Measurements from ENCODE around the gene VSNL1. TPM values are rescaled to one million over a fixed set of nuclear protein-coding genes. Genes with fewer than 3 reads are reported as not detected.

Gene VSNL1
- total RNA-seq, 1 experiment from 2014 or later = not detected

DNA sequence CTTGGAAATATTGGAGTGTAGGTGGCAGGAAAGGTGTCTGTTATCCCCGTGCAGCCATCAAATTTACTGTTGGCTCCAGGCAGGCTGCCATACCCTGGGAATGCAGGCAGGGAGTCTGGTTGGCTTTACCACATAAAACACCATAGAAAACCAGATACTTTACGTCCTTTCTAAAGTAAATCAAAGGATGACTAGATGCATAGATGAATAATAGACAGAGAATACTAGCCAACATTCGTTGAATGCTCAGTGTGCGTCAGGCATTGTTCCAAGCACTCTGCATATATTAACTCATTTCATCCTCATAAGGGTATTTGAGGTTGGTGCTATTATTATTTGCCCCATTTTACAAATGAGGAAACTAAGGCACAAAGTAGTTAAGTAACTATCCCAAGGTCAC is 65.2 kb downstream of the VSNL1 start:
- CTCF ChIA-PET = no interaction called here
- H3K27me3 ChIP-seq (ENCODE audit: insufficient read depth, low read depth) = no peaks in the 10 kb centered on the region
- no peaks in the 10 kb centered on the region for H3K36me3 ChIP-seq (ENCODE audit: low read depth)
- H3K27ac ChIP-seq = no peak overlapping the region
- no peaks in the 10 kb centered on the region for H4K20me1 ChIP-seq (ENCODE audit: insufficient read depth)
- H2AFZ ChIP-seq = no peak overlapping the region
- H3K9me3 ChIP-seq (ENCODE audit: insufficient read depth, low read depth) = 0 out of 2 replicates have a peak, but pooled peaks cover 3% of the 10 kb centered on the region
- no TSS peak for BruUV-seq (replicated peaks)
- POLR2A ChIA-PET (ENCODE audit: unreplicated experiment) = no interaction called here
- no peaks in the 10 kb centered on the region for H3K79me2 ChIP-seq (ENCODE audit: low read depth)
- no peaks in the 10 kb centered on the region for H3K9me2 ChIP-seq (ENCODE audit: insufficient read depth)
- H3K4me1 ChIP-seq (replicated peaks; ENCODE audit: insufficient read depth) = no peaks in the 10 kb centered on the region
- TF ChIP-seq, protein P1, sequence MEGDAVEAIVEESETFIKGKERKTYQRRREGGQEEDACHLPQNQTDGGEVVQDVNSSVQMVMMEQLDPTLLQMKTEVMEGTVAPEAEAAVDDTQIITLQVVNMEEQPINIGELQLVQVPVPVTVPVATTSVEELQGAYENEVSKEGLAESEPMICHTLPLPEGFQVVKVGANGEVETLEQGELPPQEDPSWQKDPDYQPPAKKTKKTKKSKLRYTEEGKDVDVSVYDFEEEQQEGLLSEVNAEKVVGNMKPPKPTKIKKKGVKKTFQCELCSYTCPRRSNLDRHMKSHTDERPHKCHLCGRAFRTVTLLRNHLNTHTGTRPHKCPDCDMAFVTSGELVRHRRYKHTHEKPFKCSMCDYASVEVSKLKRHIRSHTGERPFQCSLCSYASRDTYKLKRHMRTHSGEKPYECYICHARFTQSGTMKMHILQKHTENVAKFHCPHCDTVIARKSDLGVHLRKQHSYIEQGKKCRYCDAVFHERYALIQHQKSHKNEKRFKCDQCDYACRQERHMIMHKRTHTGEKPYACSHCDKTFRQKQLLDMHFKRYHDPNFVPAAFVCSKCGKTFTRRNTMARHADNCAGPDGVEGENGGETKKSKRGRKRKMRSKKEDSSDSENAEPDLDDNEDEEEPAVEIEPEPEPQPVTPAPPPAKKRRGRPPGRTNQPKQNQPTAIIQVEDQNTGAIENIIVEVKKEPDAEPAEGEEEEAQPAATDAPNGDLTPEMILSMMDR (conservative IDR thresholded peaks at IDR 0.05) = no peak
- TF ChIP-seq EZH2 (IDR thresholded peaks at IDR 0.05; ENCODE audit: low read depth) = no peak
- H3K4me3 ChIP-seq = no peak overlapping the region
- no peaks in the 10 kb centered on the region for H3F3A ChIP-seq (ENCODE audit: insufficient read depth, low read depth)
- intact Hi-C loops (cut with micrococcal nuclease; ENCODE audit: unreplicated experiment) = no loop called here
- no peak overlapping the region for H3K4me2 ChIP-seq
- no peak for DNase-seq

DNA sequence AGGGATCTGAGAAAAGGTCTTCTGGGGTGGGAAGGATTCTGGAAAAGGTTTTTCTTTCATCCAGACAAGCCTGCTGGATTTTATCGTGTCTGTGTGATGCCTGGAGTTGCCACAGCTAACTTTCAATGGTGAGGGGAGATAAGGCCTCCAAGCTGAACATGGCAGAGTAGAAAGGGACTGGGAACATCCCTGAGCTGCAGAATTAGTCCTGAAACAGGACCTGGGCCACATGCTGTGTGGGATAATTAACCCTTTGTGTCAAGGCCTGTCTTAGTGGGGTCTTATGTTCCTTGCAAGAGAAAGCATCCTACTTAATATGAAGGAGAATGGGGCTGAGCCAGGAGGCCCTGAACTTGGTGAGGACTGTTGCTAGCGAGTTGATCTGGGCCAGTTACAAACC is 66.4 kb downstream of the VSNL1 start:
- TF ChIP-seq, protein P1 (conservative IDR thresholded peaks at IDR 0.05) = no peak
- no peak for TF ChIP-seq EZH2 (IDR thresholded peaks at IDR 0.05; ENCODE audit: low read depth)
- Histone ChIP-seq H3F3A (ENCODE audit: insufficient read depth, low read depth) (no peaks in the 10 kb centered on the region), H3K36me3 (ENCODE audit: low read depth) (no peaks in the 10 kb centered on the region), H3K27me3 (ENCODE audit: insufficient read depth, low read depth) (no peaks in the 10 kb centered on the region), H4K20me1 (ENCODE audit: insufficient read depth) (no peaks in the 10 kb centered on the region), H3K9me3 (ENCODE audit: insufficient read depth, low read depth) (0 out of 2 replicates have a peak, but pooled peaks cover 3% of the 10 kb centered on the region), H3K4me2 (no peak overlapping the region), H3K79me2 (ENCODE audit: low read depth) (no peaks in the 10 kb centered on the region), H3K4me1 (replicated peaks; ENCODE audit: insufficient read depth) (no peaks in the 10 kb centered on the region), H3K4me3 (no peak overlapping the region), H2AFZ (no peak overlapping the region), H3K27ac (no peak overlapping the region), H3K9me2 (ENCODE audit: insufficient read depth) (no peaks in the 10 kb centered on the region)
- DNase-seq = no peak
- BruUV-seq (replicated peaks) = no TSS peak
- POLR2A ChIA-PET (ENCODE audit: unreplicated experiment) = no interaction called here
- CTCF ChIA-PET = no interaction called here
- intact Hi-C loops (cut with micrococcal nuclease; ENCODE audit: unreplicated experiment) = no loop called here

DNA sequence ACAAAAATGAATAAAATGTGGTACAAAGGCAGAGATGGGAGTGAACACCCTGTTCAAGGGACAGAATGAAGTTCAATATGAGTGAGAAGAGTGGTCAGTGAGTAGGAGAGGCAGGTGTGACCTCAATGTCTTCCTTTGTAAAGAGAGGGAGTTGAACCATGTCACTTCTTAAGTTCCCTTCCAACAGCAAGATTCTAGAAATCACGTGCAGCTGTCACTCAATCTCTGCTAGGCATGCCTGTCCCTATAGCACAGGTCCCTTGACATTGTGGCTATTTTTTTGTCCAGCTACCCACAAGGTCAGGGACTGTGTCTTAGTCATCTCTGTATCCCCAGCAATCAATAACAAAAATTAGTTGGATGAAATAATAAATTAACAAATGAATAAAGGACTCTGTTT is 66.9 kb downstream of the VSNL1 start:
- intact Hi-C loops (cut with micrococcal nuclease; ENCODE audit: unreplicated experiment) = no loop called here
- Histone ChIP-seq H3F3A (ENCODE audit: insufficient read depth, low read depth) (no peaks in the 10 kb centered on the region), H3K27ac (no peak overlapping the region), H3K9me3 (ENCODE audit: insufficient read depth, low read depth) (no peaks in the 10 kb centered on the region), H3K4me1 (replicated peaks; ENCODE audit: insufficient read depth) (no peaks in the 10 kb centered on the region), H3K4me3 (no peak overlapping the region), H3K27me3 (ENCODE audit: insufficient read depth, low read depth) (no peaks in the 10 kb centered on the region), H2AFZ (no peak overlapping the region), H3K36me3 (ENCODE audit: low read depth) (no peaks in the 10 kb centered on the region), H4K20me1 (ENCODE audit: insufficient read depth) (no peaks in the 10 kb centered on the region), H3K79me2 (ENCODE audit: low read depth) (no peaks in the 10 kb centered on the region), H3K9me2 (ENCODE audit: insufficient read depth) (no peaks in the 10 kb centered on the region), H3K4me2 (no peak overlapping the region)
- TF ChIP-seq EZH2 (IDR thresholded peaks at IDR 0.05; ENCODE audit: low read depth) = no peak
- TF ChIP-seq, protein P1 (conservative IDR thresholded peaks at IDR 0.05) = no peak
- no peak for DNase-seq
- ChIA-PET CTCF (no interaction called here), POLR2A (ENCODE audit: unreplicated experiment) (no interaction called here)
- no TSS peak for BruUV-seq (replicated peaks)

Data from PC-9 (cell line).